Upper lobe of left lung (tissue), 6 donors: ENCODE results near the gene SERPINA3. TPM values are rescaled to one million over a fixed set of nuclear protein-coding genes. Genes with fewer than 3 reads are reported as not detected.

ENCODE experiments used
- ATAC-seq, 2 donors: fragments of 200-7000 bp; cut with Tn5 transposase; one replicate each; pipeline ENCODE4 v1.9.1; 2022; ENCODE audit warnings: mild to moderate bottlenecking in 2 of 2, moderate library complexity in 2 of 2; ENCODE audit not compliant: low FRiP score in 2 of 2
- DNase-seq, 2 donors: peaks; one replicate each; pipeline ENCODE4 v3.0.0-alpha.2; 2019 to 2020
- H3K27ac ChIP-seq, 4 donors: fragments of 200-600 bp; sonication (generic); one replicate each; pipeline ENCODE4 v1.5.1; 2016 to 2019
- H3K27me3 ChIP-seq, 4 donors: fragments of 200-600 bp; sonication (generic); one replicate each; pipeline ENCODE4 v1.5.1; 2017 to 2019
- H3K36me3 ChIP-seq, 4 donors: fragments of 200-600 bp; sonication (generic); one replicate each; pipeline ENCODE4 v1.5.1; 2016 to 2019
- H3K4me1 ChIP-seq, 4 donors: fragments of 200-600 bp; sonication (generic); one replicate each; pipeline ENCODE4 v1.5.1; 2018 to 2019
- H3K4me3 ChIP-seq, 4 donors: fragments of 200-600 bp; sonication (generic); one replicate each; pipeline ENCODE4 v1.5.1; 2017 to 2019; ENCODE audit warnings: mild to moderate bottlenecking in 2 of 4, moderate library complexity in 1 of 4
- H3K9me3 ChIP-seq, 4 donors: fragments of 200-600 bp; sonication (generic); one replicate each; pipeline ENCODE4 v1.5.1; 2018 to 2019
- CTCF ChIP-seq, 6 experiments: fragments of 450-650 bp in 4 of 6; fragments of 200-600 bp in 2 of 6; sonication (generic) in 2 of 6; IDR thresholded peaks; one replicate each; pipeline ENCODE4 v1.5.1; 2016 to 2019; ENCODE audit warnings: antibody characterized with exemption in 6 of 6
- EP300 ChIP-seq, 4 donors: sonication (generic); formaldehyde crosslinking; IDR thresholded peaks; one replicate each; pipeline ENCODE4 v1.5.1; 2017; ENCODE audit warnings: antibody characterized with exemption in 4 of 4, control low read depth in 2 of 4
- POLR2A ChIP-seq, 4 donors: fragments of 450-650 bp; IDR thresholded peaks; one replicate each; pipeline ENCODE4 v1.5.1; 2016 to 2017; ENCODE audit warnings: antibody characterized with exemption in 4 of 4, mild to moderate bottlenecking in 2 of 4
- POLR2AphosphoS5 ChIP-seq, 2 donors: sonication (generic); formaldehyde crosslinking; IDR thresholded peaks; one replicate each; pipeline ENCODE4 v1.5.1; 2017; ENCODE audit warnings: antibody characterized with exemption in 2 of 2
- WGBS, 2 donors: methylation state at CpG; one replicate each; pipeline ENCODE4 v1.1.5; 2017 to 2018; 5-methylcytosine and 5-hydroxymethylcytosine counted together
- total RNA-seq, 6 donors: library from RNA; depleted of rRNA in 4 of 6; stranded (reverse); fragments of >200 nt in 4 of 6; gene quantifications; one replicate each; pipeline versions ENCODE4 v1.1.0 to v1.2.1, GENCODE V29; 2016 to 2021
- donor health status: DM: no; HTN: no; CAD: no; lungs with moderate emphysema.
- donor health status: DM: no; HTN: yes; CAD: no; lungs with severe emphysema.

SERPINA3 gene
- total RNA-seq, 6 donors from 2014 or later = 32.5 to 111 (median 55.4) TPM

- Histone ChIP-seq H3K4me1 (no peaks in the 10 kb centered on the region), H3K4me3 (no peak overlapping the region)
Measured at GRCh38 chr14:94617366-94617941, 5.3 kb downstream of the SERPINA3 start.

DNA sequence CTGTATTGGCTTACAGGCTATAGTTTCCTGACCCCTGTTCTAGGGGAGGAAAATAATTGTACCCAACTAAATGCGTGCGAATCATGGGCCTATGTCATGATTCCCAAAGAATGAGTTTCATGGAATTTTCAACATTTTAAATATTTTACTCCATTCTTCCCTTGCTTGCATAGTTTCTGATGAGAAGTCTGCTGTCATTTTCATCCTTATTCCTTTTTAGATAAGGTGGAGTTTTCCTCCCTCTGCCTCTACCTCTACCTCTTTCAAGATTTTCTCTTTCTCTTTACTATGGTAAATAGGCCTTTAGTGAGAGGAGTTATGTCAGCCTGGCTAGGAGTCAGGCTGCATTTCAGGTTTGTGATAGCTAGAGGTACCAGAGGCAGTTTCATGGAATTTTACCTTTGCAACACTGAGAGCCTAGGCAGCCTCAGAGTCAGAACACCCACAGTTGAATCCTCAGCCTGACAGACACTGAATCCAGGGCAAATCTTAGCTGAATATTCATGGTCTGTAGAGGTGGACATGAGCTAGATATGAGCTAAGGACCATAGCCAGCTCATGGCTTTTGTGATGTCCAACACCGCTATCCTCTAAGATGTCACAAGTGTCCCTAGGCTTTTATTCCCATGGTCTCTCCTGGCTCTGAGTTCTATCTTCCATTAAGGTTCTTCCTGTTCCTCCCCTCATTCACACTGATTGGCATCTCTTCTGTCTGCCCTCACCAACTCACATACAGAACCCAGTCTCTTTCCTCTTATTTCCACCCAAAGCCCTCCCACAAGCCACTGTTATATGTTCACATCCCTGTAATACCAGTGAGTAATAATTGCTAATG is 6.0 kb downstream of the SERPINA3 start:
- Histone ChIP-seq H3K27me3 (no peaks in the 10 kb centered on the region), H3K27ac (no peak overlapping the region), H3K9me3 (peaks cover 0 to 26% (median 20%) of the 10 kb centered on the region in 4 donors), H3K4me3 (no peak overlapping the region), H3K4me1 (no peaks in the 10 kb centered on the region), H3K36me3 (peaks cover 0 to 5% (median 0%) of the 10 kb centered on the region in 4 donors)
- no peak for ATAC-seq
- TF ChIP-seq POLR2A (IDR thresholded peaks at IDR 0.05) (no peak), POLR2AphosphoS5 (IDR thresholded peaks at IDR 0.05) (no peak), CTCF (IDR thresholded peaks at IDR 0.05) (no peak), EP300 (IDR thresholded peaks at IDR 0.05) (no peak)
- WGBS, 2 donors = 95 to 96% methylated on average over 3 of the region's 3 CpGs
- no peak for DNase-seq

More at GRCh38 chr14:94617366-94617941, 5.3 kb downstream of the SERPINA3 start:
- DNase-seq (no peak), ATAC-seq (no peak)
- peaks cover 0 to 26% (median 20%) of the 10 kb centered on the region in 4 donors for H3K9me3 ChIP-seq
- H3K27me3 ChIP-seq = no peaks in the 10 kb centered on the region
- no peaks in the 10 kb centered on the region for H3K36me3 ChIP-seq
- no peak overlapping the region for H3K27ac ChIP-seq
- TF ChIP-seq POLR2AphosphoS5 (IDR thresholded peaks at IDR 0.05) = no peak
- TF ChIP-seq POLR2A (IDR thresholded peaks at IDR 0.05) = no peak
- TF ChIP-seq EP300 (IDR thresholded peaks at IDR 0.05) = no peak
- no peak for TF ChIP-seq CTCF (IDR thresholded peaks at IDR 0.05)
- 81 to 82% methylated on average over 5 of the region's 5 CpGs for WGBS, 2 donors

DNA sequence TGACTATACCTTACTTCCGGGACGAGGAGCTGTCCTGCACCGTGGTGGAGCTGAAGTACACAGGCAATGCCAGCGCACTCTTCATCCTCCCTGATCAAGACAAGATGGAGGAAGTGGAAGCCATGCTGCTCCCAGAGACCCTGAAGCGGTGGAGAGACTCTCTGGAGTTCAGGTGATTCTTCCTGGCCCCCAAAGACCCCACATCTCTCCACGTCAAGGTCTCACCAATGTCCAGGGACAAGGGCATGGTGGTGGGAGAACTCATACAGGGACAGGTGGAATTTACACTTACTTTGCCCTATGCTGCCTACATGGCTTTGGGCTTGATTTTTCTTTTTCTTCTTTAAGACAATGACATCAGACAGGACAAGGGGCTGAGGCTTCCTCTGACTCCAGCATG is 7.1 kb downstream of the SERPINA3 start:
- Histone ChIP-seq H3K36me3 (peaks cover 0 to 5% (median 0%) of the 10 kb centered on the region in 4 donors), H3K9me3 (peaks cover 0 to 26% (median 20%) of the 10 kb centered on the region in 4 donors), H3K4me3 (no peak overlapping the region), H3K27ac (no peak overlapping the region), H3K4me1 (no peaks in the 10 kb centered on the region), H3K27me3 (no peaks in the 10 kb centered on the region)
- DNase-seq (no peak), ATAC-seq (no peak)
- 91% methylated on average over 6 of the region's 6 CpGs; no CpG with 5 or more reads in 1 of the 2 donors for WGBS, 2 donors
- TF ChIP-seq POLR2A (IDR thresholded peaks at IDR 0.05) (no peak), POLR2AphosphoS5 (IDR thresholded peaks at IDR 0.05) (no peak), CTCF (IDR thresholded peaks at IDR 0.05) (no peak), EP300 (IDR thresholded peaks at IDR 0.05) (no peak)

DNA sequence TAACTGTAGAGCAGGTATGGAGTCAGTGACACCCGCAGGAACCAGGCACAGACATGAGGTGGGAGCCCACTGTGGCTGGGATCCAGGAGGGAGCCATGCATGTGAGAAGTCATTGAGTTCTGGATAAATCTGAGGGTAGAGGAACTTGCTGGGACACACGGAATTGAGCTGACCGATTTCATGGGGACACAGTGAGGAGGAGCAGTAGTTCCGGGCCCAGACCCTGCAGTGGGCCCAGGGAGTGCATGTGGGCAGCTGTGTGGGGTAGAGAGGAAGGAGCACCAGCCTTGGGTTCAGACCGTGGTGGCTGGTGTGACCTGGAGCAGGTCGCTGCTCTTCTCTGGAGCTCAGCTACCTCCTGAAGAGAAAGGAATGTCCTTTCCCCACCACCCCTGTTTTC is 8.4 kb downstream of the SERPINA3 start:
- H3K9me3 ChIP-seq = peaks cover 0 to 26% (median 20%) of the 10 kb centered on the region in 4 donors
- WGBS, 2 donors = 76 to 83% methylated on average over 6 of the region's 6 CpGs
- TF ChIP-seq CTCF (IDR thresholded peaks at IDR 0.05) (no peak), POLR2AphosphoS5 (IDR thresholded peaks at IDR 0.05) (no peak), POLR2A (IDR thresholded peaks at IDR 0.05) (no peak), EP300 (IDR thresholded peaks at IDR 0.05) (no peak)
- DNase-seq (no peak), ATAC-seq (no peak)
- H3K4me3 ChIP-seq = no peak overlapping the region
- no peak overlapping the region for H3K27ac ChIP-seq
- no peaks in the 10 kb centered on the region for H3K4me1 ChIP-seq
- no peaks in the 10 kb centered on the region for H3K27me3 ChIP-seq
- H3K36me3 ChIP-seq = peaks cover 0 to 5% (median 0%) of the 10 kb centered on the region in 4 donors
